Left lung (tissue), 10 donors: ENCODE measurements around the gene FAM181A. TPM values are rescaled to one million over a fixed set of nuclear protein-coding genes. Genes with fewer than 3 reads are reported as not detected.

Experiments
- ATAC-seq: fragments of 200-7000 bp; cut with Tn5 transposase; one replicate; pipeline ENCODE4 v1.9.1; 2020; ENCODE audit warnings: moderate library complexity
- DNase-seq, 4 donors: peaks; one replicate each; pipeline ENCODE4 v3.0.0-alpha.2; 2013 to 2020
- H3K27ac ChIP-seq, 2 donors: fragments of 200-600 bp; sonication (generic) in 1 of 2; one replicate each; pipeline versions ENCODE4 v1.5.0 to v1.8.0; 2020 to 2021
- H3K27me3 ChIP-seq, 2 donors: fragments of 200-600 bp; sonication (generic) in 1 of 2; one replicate each; pipeline versions ENCODE4 v1.5.0 to v1.8.0; 2020 to 2021
- H3K36me3 ChIP-seq, 2 donors: fragments of 200-600 bp; sonication (generic) in 1 of 2; one replicate each; pipeline versions ENCODE4 v1.5.0 to v1.8.0; 2020 to 2021
- H3K4me1 ChIP-seq, 2 donors: fragments of 200-600 bp; one replicate each; pipeline ENCODE4 v1.8.0; 2021
- H3K4me3 ChIP-seq, 2 donors: fragments of 200-600 bp; sonication (generic) in 1 of 2; one replicate each; pipeline versions ENCODE4 v1.5.0 to v1.8.0; 2020 to 2021; ENCODE audit warnings: mild to moderate bottlenecking in 1 of 2
- H3K9me3 ChIP-seq, 2 donors: fragments of 200-600 bp; sonication (generic) in 1 of 2; one replicate each; pipeline versions ENCODE4 v1.5.0 to v1.8.0; 2020 to 2021
- intact Hi-C, 2 donors: fragments of 100-400 bp; cut with DNase I; formaldehyde crosslinking; loops; one replicate each; pipeline versions ENCODE4 v1.11.2 to v1.14.2; 2022
- polyA plus RNA-seq, 6 donors: library from polyadenylated mRNA; unstranded; fragments of 120-200 nt; gene quantifications; one replicate each; pipeline ENCODE4 v1.2.1, GENCODE V29; 2013; ENCODE audit not compliant: insufficient read length in 6 of 6
- total RNA-seq, 2 donors: library from RNA; stranded (reverse); fragmentation: NEBNext Ultra II Directional; extraction: Animal tissue kit (Norgen Biotek cat#: 25700); gene quantifications; one replicate each; pipeline ENCODE4 v1.2.1, GENCODE V29; 2021
- TF ChIP-seq, protein P1 (sequence below), 2 donors: fragments of 200-600 bp; sonication (generic) in 1 of 2; IDR thresholded peaks; one replicate each; pipeline versions ENCODE4 v1.5.0 to v1.8.0; 2021; ENCODE audit warnings: antibody characterized with exemption in 2 of 2
- donor health status: DM: no; HTN: yes; CAD: no.
- donor health status: DM: no; HTN: no; CAD: no.

Gene FAM181A
- total and polyA plus RNA-seq, 8 donors, result 0.10 to 1.1 (median 0.37) TPM; not detected in 2

DNA sequence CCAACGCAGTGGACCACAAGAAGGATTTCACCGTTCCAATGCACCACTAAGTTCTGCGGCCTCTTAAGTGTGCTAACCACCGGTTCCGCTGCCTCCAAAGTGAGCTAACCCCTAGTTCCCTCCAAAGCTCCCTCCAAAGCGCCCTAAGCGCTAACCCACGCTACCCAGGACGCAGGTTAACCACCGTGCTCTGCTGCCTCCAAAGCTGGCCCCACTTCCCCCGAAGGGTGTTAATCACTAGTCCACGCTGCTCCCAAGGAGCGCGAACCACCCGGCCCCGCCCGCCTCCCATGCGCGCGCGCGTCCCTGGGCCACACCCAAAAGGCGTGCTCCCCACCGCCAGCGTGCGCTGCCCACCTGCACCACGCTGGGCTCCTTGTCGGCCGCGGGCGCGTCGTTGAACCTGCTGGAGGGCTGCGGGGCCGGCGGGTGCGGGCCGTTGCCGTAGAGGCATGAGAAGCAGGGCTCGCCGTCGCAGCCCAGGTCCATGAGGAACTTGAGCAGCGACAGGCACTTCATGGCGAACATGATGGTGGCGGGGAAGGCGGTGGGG, 11.7 kb downstream of the FAM181A start:
- Histone ChIP-seq H3K4me3 (no peak overlapping the region), H3K9me3 (no peaks in the 10 kb centered on the region), H3K36me3 (no peaks in the 10 kb centered on the region), H3K27me3 (peaks cover 15 to 60% of the 10 kb centered on the region in 2 donors), H3K27ac (no peak overlapping the region), H3K4me1 (peaks cover 0 to 15% of the 10 kb centered on the region in 2 donors)
- TF ChIP-seq, protein P1, sequence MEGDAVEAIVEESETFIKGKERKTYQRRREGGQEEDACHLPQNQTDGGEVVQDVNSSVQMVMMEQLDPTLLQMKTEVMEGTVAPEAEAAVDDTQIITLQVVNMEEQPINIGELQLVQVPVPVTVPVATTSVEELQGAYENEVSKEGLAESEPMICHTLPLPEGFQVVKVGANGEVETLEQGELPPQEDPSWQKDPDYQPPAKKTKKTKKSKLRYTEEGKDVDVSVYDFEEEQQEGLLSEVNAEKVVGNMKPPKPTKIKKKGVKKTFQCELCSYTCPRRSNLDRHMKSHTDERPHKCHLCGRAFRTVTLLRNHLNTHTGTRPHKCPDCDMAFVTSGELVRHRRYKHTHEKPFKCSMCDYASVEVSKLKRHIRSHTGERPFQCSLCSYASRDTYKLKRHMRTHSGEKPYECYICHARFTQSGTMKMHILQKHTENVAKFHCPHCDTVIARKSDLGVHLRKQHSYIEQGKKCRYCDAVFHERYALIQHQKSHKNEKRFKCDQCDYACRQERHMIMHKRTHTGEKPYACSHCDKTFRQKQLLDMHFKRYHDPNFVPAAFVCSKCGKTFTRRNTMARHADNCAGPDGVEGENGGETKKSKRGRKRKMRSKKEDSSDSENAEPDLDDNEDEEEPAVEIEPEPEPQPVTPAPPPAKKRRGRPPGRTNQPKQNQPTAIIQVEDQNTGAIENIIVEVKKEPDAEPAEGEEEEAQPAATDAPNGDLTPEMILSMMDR (IDR thresholded peaks at IDR 0.05), result no peak
- ATAC-seq (no peak), DNase-seq (peak in 1 of 4 donors; percentile 78)
- intact Hi-C loops, result no loop called here

DNA sequence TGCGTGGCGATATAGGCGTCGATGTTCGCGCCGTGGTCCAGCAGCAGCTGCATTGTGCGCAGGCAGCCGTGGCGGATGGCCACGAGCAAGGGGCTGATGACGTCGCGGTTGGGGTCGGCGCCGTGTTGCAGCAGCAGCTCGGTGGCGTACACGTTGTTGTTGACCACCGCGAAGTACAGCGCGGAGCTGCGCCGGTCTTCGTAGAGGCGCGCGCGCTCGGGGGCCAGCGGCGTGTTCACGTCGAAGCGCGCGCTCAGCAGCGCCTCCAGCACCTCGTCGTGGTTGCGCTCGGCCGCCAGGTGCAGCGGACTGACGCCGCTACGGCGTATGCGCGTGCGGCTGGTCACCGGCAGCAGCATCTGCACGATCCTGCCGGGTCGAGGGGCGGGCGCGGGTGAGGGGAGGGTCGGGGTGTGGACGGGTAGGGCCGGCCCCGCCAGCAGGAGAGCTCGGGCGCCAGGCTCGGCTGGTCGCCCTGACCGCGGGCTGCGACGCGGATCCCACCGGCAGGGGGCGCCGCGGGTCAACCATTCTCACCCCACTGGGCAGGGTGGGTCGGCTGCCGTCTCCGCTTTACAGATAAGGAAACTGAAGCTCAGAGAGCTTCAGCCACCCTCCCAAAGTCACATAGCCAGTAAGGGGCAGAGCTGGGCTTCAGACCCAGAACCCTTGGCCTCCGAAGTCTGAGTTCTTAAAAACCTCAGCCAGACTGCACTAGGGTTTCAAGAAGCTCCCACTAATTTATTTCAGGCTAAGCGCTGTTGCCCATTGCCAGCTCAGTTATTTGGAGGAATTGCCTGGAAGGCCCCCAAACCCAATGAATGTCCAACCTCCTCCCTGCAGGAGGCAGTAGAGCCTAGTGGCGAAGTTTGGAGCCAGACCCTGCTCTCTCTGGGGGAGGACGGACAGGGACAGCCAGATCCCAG, 12.4 kb downstream of the FAM181A start:
- Histone ChIP-seq H3K27me3 (peaks cover 15 to 53% of the 10 kb centered on the region in 2 donors), H3K9me3 (no peaks in the 10 kb centered on the region), H3K4me1 (peaks cover 0 to 15% of the 10 kb centered on the region in 2 donors), H3K4me3 (peak overlapping the region in 1 of 2 donors; percentile 30), H3K36me3 (no peaks in the 10 kb centered on the region), H3K27ac (no peak overlapping the region)
- intact Hi-C loops, result loop anchor here in 1 of 2 donors (5.0 kb wide), 1 partner anchor 63 kb away; no protein-coding TSS in a partner anchor
- peak; percentile 97 for ATAC-seq
- DNase-seq, result peak; percentile 28 to 96 (median 70)
- TF ChIP-seq, protein P1 (IDR thresholded peaks at IDR 0.05), result peak; percentile 78 to 93

DNA sequence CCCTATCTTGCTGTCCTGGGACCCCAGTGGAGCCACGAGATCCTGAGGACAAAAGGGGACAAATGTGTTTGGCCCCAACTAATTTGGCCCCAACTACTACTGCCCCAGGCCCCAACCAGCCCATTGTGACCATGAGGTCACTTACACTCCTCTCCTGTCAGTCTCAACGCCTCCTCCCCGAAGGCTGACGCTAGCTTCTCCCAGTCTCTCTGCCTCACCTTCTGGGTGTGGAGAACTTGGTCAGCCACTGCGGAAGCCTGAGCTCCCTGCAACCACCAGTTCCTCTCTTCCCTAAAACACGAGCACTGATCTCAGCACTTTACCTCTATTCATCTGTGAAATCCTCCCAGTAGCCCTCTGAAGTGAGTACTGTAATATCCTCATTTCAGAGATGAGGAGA, 13.3 kb downstream of the FAM181A start:
- no peaks in the 10 kb centered on the region for H3K9me3 ChIP-seq
- H3K36me3 ChIP-seq, result no peaks in the 10 kb centered on the region
- TF ChIP-seq, protein P1 (IDR thresholded peaks at IDR 0.05), result no peak
- intact Hi-C loops, result loop anchor here in 1 of 2 donors (5.0 kb wide), 1 partner anchor 62 kb away; no protein-coding TSS in a partner anchor
- no peak for ATAC-seq
- H3K27ac ChIP-seq, result no peak overlapping the region
- DNase-seq, result peak in 1 of 4 donors; percentile 11
- no peak overlapping the region for H3K4me3 ChIP-seq
- H3K4me1 ChIP-seq, result peaks cover 0 to 15% of the 10 kb centered on the region in 2 donors
- H3K27me3 ChIP-seq, result peaks cover 15 to 44% of the 10 kb centered on the region in 2 donors

DNA sequence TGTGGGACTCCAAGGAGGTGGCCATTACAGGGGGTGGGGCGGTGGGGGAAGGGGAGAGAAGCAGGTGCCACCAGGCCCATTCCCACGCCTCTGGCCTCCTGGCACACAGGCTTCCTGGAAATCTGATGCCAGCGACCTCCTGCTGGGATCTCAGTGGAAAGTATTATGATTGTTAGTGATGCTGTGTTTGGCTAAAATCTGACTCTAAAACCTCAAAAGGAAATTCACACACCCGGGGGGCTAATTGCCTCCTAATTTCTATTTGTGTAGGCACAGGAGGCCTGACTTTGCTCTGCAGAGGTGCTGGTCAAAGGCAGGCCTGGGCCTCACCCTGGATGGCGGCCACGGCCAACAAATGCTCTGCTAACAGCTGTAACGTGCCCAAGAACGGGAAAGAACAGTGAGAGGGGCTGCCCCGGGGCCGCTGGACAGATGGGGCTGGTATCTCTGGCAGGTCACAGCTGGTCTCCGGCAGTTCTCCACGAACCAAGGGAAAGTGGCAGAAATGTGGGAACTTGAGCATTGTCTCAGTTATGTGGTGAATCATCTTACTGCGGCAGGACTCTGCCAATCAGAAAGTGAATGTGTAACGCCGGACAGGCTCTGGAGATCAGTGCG, 14.3 kb downstream of the FAM181A start:
- Histone ChIP-seq H3K27ac (no peak overlapping the region), H3K9me3 (no peaks in the 10 kb centered on the region), H3K4me1 (peaks cover 0 to 15% of the 10 kb centered on the region in 2 donors), H3K4me3 (no peak overlapping the region), H3K27me3 (peaks cover 15 to 39% of the 10 kb centered on the region in 2 donors), H3K36me3 (no peaks in the 10 kb centered on the region)
- intact Hi-C loops, result loop anchor here in 1 of 2 donors (5.0 kb wide), 1 partner anchor 61 kb away; no protein-coding TSS in a partner anchor
- DNase-seq, result peak in 1 of 4 donors; percentile 68
- no peak for ATAC-seq
- TF ChIP-seq, protein P1 (IDR thresholded peaks at IDR 0.05), result no peak
